HepG2 (cell line): ENCODE measurements around the gene CKAP5. TPM values are rescaled to one million over a fixed set of nuclear protein-coding genes. Genes with fewer than 3 reads are reported as not detected.

Source experiments
- CC2D1A ChIP-seq: sonication (generic); formaldehyde crosslinking; IDR thresholded peaks from 2 replicates; pipeline ENCODE4 v1.8.1; 2023; ENCODE audit warnings: mild to moderate bottlenecking, missing genetic modification reagents
- CHCHD3 ChIP-seq: sonication (generic); formaldehyde crosslinking; IDR thresholded peaks from 2 replicates; pipeline ENCODE4 v1.8.0; 2022; ENCODE audit warnings: mild to moderate bottlenecking, missing genetic modification reagents, moderate library complexity
- ELF3 ChIP-seq: IDR thresholded peaks from 2 replicates; pipeline ENCODE4 v1.6.1; 2016; ENCODE audit warnings: missing genetic modification reagents, missing compliant biosample characterization
- FIP1L1 ChIP-seq: fragments of 200-400 bp; formaldehyde crosslinking; IDR thresholded peaks from 2 replicates; pipeline ENCODE4 v1.6.1; 2018; ENCODE audit warnings: low read depth, mild to moderate bottlenecking, low read length, moderate library complexity, borderline replicate concordance; ENCODE audit not compliant: insufficient read depth
- IKZF4 ChIP-seq: sonication (generic); formaldehyde crosslinking; IDR thresholded peaks from 2 replicates; pipeline ENCODE4 v1.5.1; 2020; ENCODE audit warnings: borderline replicate concordance, mild to moderate bottlenecking, low read depth, missing genetic modification reagents; ENCODE audit errors: not compliant biosample characterization
- KDM3A ChIP-seq: IDR thresholded peaks from 2 replicates; pipeline ENCODE4 v1.6.1; 2018; ENCODE audit warnings: low read depth, missing compliant biosample characterization
- MAFK ChIP-seq, 2 experiments: IDR thresholded peaks in 1 of 2; conservative IDR thresholded peaks in 1 of 2; 2 replicates each; pipeline ENCODE4 v1.6.1; 2011; ENCODE audit warnings: improper control_type of control experiment in 2 of 2, low read length in 2 of 2
- MED1 ChIP-seq: sonication (generic); formaldehyde crosslinking; IDR thresholded peaks from 2 replicates; pipeline ENCODE4 v1.4.0; 2020; ENCODE audit warnings: missing genetic modification reagents
- RAD21 ChIP-seq: fragments of 450-650 bp; formaldehyde crosslinking; IDR thresholded peaks from 2 replicates; pipeline ENCODE4 v1.5.0; 2020; ENCODE audit warnings: mild to moderate bottlenecking
- SMC3 ChIP-seq: IDR thresholded peaks from 2 replicates; pipeline ENCODE4 v1.6.1; 2011; ENCODE audit warnings: low read length, improper control_type of control experiment
- STAG1 ChIP-seq: sonication (generic); formaldehyde crosslinking; IDR thresholded peaks from 2 replicates; pipeline ENCODE4 v1.4.0; 2020; ENCODE audit warnings: missing genetic modification reagents
- STAT5B ChIP-seq: sonication (generic); formaldehyde crosslinking; IDR thresholded peaks from 2 replicates; pipeline ENCODE4 v1.4.0; 2020; ENCODE audit warnings: missing genetic modification reagents
- TEAD3 ChIP-seq: optimal IDR thresholded peaks from 2 replicates; pipeline ENCODE3; 2016; ENCODE audit warnings: borderline replicate concordance
- ZBTB7B ChIP-seq: sonication (generic); formaldehyde crosslinking; IDR thresholded peaks from 2 replicates; pipeline ENCODE4 v1.4.0; 2020; ENCODE audit warnings: missing genetic modification reagents
- ZEB1 ChIP-seq: IDR thresholded peaks from 2 replicates; pipeline ENCODE4 v1.6.1; 2012; ENCODE audit warnings: mild to moderate bottlenecking, low read depth, inconsistent platforms; ENCODE audit not compliant: insufficient replicate concordance
- ZMAT3 ChIP-seq: sonication (generic); formaldehyde crosslinking; conservative IDR thresholded peaks from 2 replicates; pipeline ENCODE4 v1.7.0; 2021; ENCODE audit warnings: missing genetic modification reagents
- ZNF33A ChIP-seq: sonication (generic); formaldehyde crosslinking; IDR thresholded peaks from 2 replicates; pipeline ENCODE4 v1.5.1; 2020; ENCODE audit warnings: missing genetic modification reagents, mild to moderate bottlenecking, moderate library complexity, borderline replicate concordance
- ZNF530 ChIP-seq: sonication (generic); formaldehyde crosslinking; IDR thresholded peaks from 2 replicates; pipeline ENCODE4 v1.5.0; 2020; ENCODE audit warnings: low read depth, mild to moderate bottlenecking, missing genetic modification reagents
- ZNF792 ChIP-seq: IDR thresholded peaks from 2 replicates; pipeline ENCODE4 v1.6.1; 2016
- polyA plus RNA-seq, 8 experiments: library from polyadenylated mRNA; depleted of rRNA in 3 of 8; stranded (reverse) in 7 of 8; unstranded in 1 of 8; fragments of >200 nt; fragmentation: Illumina TruSeq in 4 of 8; extraction: Trizol in 4 of 8; gene quantifications; 2 replicates each; pipeline versions ENCODE4 v1.2.1 to v1.2.3, GENCODE V29; 2011 to 2016; ENCODE audit warnings: low read depth in 4 of 8, missing spikeins in 1 of 8, mixed read lengths in 1 of 8; ENCODE audit not compliant: insufficient read depth in 1 of 8
- total RNA-seq, 5 experiments: library from RNA; depleted of rRNA; stranded (reverse); fragments of >200 nt; fragmentation: Illumina TruSeq; extraction: Trizol; gene quantifications; 2 replicates each; pipeline ENCODE4 v1.2.3, GENCODE V29; 2016; ENCODE audit warnings: low read depth in 1 of 5
- TF ChIP-seq, protein P1 (sequence below): sonication (generic); formaldehyde crosslinking; IDR thresholded peaks from 2 replicates; pipeline ENCODE4 v1.4.0; 2020; ENCODE audit warnings: missing genetic modification reagents
- TF ChIP-seq, protein P2 (sequence below): fragments of 450-650 bp; IDR thresholded peaks from 2 replicates; pipeline ENCODE4 v1.6.1; 2016
- TF ChIP-seq, protein P3 (sequence below), 2 experiments: sonication (generic) in 1 of 2; formaldehyde crosslinking in 1 of 2; IDR thresholded peaks; 2 replicates each; pipeline versions ENCODE4 v1.4.0 to v1.6.1; 2018 to 2020; ENCODE audit warnings: missing genetic modification reagents in 2 of 2, borderline replicate concordance in 1 of 2, low read depth in 1 of 2, mild to moderate bottlenecking in 1 of 2, missing biosample characterization in 1 of 2

Gene CKAP5
- total and polyA plus RNA-seq, 2 of the 13 experiments (the other 11 are each of a cell fraction or from before 2014, with no cell fraction given) = 79.2 to 103 TPM

DNA sequence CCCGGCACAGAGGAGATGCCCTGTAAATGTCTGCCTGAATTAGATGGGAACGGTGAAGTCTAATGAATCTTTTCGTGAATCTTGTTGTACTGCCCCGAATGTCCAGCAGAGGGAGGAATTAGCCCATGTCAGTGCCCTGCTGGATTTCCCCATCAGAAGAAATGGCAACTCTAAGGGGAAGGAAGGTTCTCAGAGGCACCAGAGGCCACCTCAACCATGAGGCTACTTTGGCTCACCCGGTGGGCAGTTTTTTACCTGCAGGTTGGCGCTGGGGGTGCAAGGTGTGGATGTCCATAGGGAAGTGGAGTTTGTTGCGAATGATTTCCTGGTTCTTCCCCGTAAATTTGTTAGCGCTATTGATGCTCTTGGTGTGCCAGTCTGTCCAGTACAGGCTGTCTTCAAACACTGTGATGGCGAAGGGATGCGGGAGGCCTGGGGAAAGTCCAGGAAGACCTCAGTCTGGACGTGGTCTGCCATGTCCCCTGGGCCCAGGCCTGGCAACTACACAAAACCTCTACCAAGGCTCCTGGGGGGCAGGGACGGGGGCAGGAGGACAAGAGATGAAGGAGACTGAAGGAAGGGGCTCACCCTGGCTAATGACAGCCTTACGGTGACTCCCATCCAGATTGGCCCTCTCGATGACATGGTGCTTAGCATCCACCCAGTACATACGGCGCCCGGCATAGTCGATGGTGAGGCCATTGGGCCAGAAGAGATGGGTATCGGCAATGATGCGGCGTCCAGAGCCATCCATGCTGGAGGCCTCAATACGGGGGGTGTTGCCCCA, 43.8 kb upstream of the CKAP5 start (continued):
- TF ChIP-seq SMC3 (peak; percentile 98), ELF3 (CRISPR knock-in tag) (no peak), ZNF33A (CRISPR knock-in tag) (no peak), MAFK (conservative IDR thresholded peaks at IDR 0.05 in 1 of 2, IDR thresholded peaks at IDR 0.05 in 1 of 2; ENCODE audit: low read length in 2 of 2) (no peak), MED1 (CRISPR knock-in tag) (no peak), FIP1L1 (no peak), TEAD3 (CRISPR knock-in tag) (peak; percentile 11), ZNF792 (no peak), STAT5B (CRISPR knock-in tag) (no peak), ZEB1 (no peak), ZNF530 (CRISPR knock-in tag) (no peak), STAG1 (CRISPR knock-in tag) (peak; percentile 97), ZMAT3 (CRISPR knock-in tag) (no peak), KDM3A (no peak), IKZF4 (no peak), RAD21 (peak; percentile 81), CHCHD3 (CRISPR knock-in tag) (no peak), CC2D1A (CRISPR knock-in tag) (no peak), ZBTB7B (no peak)
- TF ChIP-seq, protein P1, sequence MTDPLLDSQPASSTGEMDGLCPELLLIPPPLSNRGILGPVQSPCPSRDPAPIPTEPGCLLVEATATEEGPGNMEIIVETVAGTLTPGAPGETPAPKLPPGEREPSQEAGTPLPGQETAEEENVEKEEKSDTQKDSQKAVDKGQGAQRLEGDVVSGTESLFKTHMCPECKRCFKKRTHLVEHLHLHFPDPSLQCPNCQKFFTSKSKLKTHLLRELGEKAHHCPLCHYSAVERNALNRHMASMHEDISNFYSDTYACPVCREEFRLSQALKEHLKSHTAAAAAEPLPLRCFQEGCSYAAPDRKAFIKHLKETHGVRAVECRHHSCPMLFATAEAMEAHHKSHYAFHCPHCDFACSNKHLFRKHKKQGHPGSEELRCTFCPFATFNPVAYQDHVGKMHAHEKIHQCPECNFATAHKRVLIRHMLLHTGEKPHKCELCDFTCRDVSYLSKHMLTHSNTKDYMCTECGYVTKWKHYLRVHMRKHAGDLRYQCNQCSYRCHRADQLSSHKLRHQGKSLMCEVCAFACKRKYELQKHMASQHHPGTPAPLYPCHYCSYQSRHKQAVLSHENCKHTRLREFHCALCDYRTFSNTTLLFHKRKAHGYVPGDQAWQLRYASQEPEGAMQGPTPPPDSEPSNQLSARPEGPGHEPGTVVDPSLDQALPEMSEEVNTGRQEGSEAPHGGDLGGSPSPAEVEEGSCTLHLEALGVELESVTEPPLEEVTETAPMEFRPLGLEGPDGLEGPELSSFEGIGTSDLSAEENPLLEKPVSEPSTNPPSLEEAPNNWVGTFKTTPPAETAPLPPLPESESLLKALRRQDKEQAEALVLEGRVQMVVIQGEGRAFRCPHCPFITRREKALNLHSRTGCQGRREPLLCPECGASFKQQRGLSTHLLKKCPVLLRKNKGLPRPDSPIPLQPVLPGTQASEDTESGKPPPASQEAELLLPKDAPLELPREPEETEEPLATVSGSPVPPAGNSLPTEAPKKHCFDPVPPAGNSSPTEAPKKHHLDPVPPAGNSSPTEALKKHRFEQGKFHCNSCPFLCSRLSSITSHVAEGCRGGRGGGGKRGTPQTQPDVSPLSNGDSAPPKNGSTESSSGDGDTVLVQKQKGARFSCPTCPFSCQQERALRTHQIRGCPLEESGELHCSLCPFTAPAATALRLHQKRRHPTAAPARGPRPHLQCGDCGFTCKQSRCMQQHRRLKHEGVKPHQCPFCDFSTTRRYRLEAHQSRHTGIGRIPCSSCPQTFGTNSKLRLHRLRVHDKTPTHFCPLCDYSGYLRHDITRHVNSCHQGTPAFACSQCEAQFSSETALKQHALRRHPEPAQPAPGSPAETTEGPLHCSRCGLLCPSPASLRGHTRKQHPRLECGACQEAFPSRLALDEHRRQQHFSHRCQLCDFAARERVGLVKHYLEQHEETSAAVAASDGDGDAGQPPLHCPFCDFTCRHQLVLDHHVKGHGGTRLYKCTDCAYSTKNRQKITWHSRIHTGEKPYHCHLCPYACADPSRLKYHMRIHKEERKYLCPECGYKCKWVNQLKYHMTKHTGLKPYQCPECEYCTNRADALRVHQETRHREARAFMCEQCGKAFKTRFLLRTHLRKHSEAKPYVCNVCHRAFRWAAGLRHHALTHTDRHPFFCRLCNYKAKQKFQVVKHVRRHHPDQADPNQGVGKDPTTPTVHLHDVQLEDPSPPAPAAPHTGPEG (CRISPR knock-in tag) = no peak
- TF ChIP-seq, protein P2, sequence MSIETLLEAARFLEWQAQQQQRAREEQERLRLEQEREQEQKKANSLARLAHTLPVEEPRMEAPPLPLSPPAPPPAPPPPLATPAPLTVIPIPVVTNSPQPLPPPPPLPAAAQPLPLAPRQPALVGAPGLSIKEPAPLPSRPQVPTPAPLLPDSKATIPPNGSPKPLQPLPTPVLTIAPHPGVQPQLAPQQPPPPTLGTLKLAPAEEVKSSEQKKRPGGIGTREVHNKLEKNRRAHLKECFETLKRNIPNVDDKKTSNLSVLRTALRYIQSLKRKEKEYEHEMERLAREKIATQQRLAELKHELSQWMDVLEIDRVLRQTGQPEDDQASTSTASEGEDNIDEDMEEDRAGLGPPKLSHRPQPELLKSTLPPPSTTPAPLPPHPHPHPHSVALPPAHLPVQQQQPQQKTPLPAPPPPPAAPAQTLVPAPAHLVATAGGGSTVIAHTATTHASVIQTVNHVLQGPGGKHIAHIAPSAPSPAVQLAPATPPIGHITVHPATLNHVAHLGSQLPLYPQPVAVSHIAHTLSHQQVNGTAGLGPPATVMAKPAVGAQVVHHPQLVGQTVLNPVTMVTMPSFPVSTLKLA = no peak
- TF ChIP-seq, protein P3, sequence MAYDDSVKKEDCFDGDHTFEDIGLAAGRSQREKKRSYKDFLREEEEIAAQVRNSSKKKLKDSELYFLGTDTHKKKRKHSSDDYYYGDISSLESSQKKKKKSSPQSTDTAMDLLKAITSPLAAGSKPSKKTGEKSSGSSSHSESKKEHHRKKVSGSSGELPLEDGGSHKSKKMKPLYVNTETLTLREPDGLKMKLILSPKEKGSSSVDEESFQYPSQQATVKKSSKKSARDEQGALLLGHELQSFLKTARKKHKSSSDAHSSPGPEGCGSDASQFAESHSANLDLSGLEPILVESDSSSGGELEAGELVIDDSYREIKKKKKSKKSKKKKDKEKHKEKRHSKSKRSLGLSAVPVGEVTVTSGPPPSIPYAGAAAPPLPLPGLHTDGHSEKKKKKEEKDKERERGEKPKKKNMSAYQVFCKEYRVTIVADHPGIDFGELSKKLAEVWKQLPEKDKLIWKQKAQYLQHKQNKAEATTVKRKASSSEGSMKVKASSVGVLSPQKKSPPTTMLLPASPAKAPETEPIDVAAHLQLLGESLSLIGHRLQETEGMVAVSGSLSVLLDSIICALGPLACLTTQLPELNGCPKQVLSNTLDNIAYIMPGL (CRISPR knock-in tag; IDR thresholded peaks at IDR 0.05; ENCODE audit: borderline replicate concordance in 1 of 2, low read depth in 1 of 2) = 0 out of 4 replicates have a peak, but pooled peaks of 1 of the 2 experiments have one; percentile 22
